Measurements from ENCODE around the gene TMEM135.

The TMEM135 gene

GRCh38 chr11:87254562-87254961 is 216.8 kb downstream of the TMEM135 start:
- Histone ChIP-seq H3K27me3 (ENCODE audit: insufficient read depth, low read length) (no peaks in the 10 kb centered on the region), H3K4me3 (ENCODE audit: low read depth, low read length, poor library complexity, severe bottlenecking) (no peak overlapping the region), H3K4me2 (ENCODE audit: low read length) (no peak overlapping the region), H3K9me2 (ENCODE audit: low read depth, low read length) (no peaks in the 10 kb centered on the region; the same call in 1 of the 2 replicates), H3K9ac (ENCODE audit: low read length) (no peak overlapping the region), H3K36me3 (ENCODE audit: insufficient read depth, low read length) (no peaks in the 10 kb centered on the region), H3K4me1 (ENCODE audit: insufficient read depth, low read length, severe bottlenecking) (no peaks in the 10 kb centered on the region), H2AFZ (ENCODE audit: low read length) (no peak overlapping the region), H3K27ac (ENCODE audit: low read depth, low read length, poor library complexity, severe bottlenecking) (no peak overlapping the region), H3K79me2 (ENCODE audit: insufficient read depth, low read length) (no peaks in the 10 kb centered on the region), H3K9me3 (ENCODE audit: low read length) (no peaks in the 10 kb centered on the region), H3F3A (ENCODE audit: insufficient read depth, low read length) (no peaks in the 10 kb centered on the region), H4K20me1 (ENCODE audit: insufficient read depth, low read length) (no peaks in the 10 kb centered on the region)
- TF ChIP-seq EZH2 (IDR thresholded peaks at IDR 0.05; ENCODE audit: borderline replicate concordance, low read length) (no peak), CTCF (IDR thresholded peaks at IDR 0.05; ENCODE audit: low read length) (no peak)

- Histone ChIP-seq H2AFZ (ENCODE audit: low read length) (no peak overlapping the region), H3K27ac (ENCODE audit: low read depth, low read length, poor library complexity, severe bottlenecking) (no peak overlapping the region), H3K4me1 (ENCODE audit: insufficient read depth, low read length, severe bottlenecking) (no peaks in the 10 kb centered on the region), H4K20me1 (ENCODE audit: insufficient read depth, low read length) (no peaks in the 10 kb centered on the region), H3F3A (ENCODE audit: insufficient read depth, low read length) (no peaks in the 10 kb centered on the region), H3K36me3 (ENCODE audit: insufficient read depth, low read length) (no peaks in the 10 kb centered on the region), H3K9ac (ENCODE audit: low read length) (no peak overlapping the region), H3K9me3 (ENCODE audit: low read length) (no peaks in the 10 kb centered on the region), H3K4me3 (ENCODE audit: low read depth, low read length, poor library complexity, severe bottlenecking) (no peak overlapping the region), H3K4me2 (ENCODE audit: low read length) (no peak overlapping the region), H3K79me2 (ENCODE audit: insufficient read depth, low read length) (no peaks in the 10 kb centered on the region), H3K27me3 (ENCODE audit: insufficient read depth, low read length) (no peaks in the 10 kb centered on the region), H3K9me2 (ENCODE audit: low read depth, low read length) (no peaks in the 10 kb centered on the region; the same call in 1 of the 2 replicates)
- TF ChIP-seq EZH2 (IDR thresholded peaks at IDR 0.05; ENCODE audit: borderline replicate concordance, low read length) (no peak), CTCF (IDR thresholded peaks at IDR 0.05; ENCODE audit: low read length) (no peak)
These were observed 217.9 kb downstream of the TMEM135 start for GRCh38 chr11:87255589-87255988.

GRCh38 chr11:87256694-87257340 is 219.1 kb downstream of the TMEM135 start:
- TF ChIP-seq EZH2 (IDR thresholded peaks at IDR 0.05; ENCODE audit: borderline replicate concordance, low read length) (no peak), CTCF (IDR thresholded peaks at IDR 0.05; ENCODE audit: low read length) (no peak)
- H3K9me2 ChIP-seq (ENCODE audit: low read depth, low read length) = no peaks in the 10 kb centered on the region; the same call in 1 of the 2 replicates
- no peak overlapping the region for H3K9ac ChIP-seq (ENCODE audit: low read length)
- no peaks in the 10 kb centered on the region for H3K27me3 ChIP-seq (ENCODE audit: insufficient read depth, low read length)
- H3K27ac ChIP-seq (ENCODE audit: low read depth, low read length, poor library complexity, severe bottlenecking) = no peak overlapping the region
- no peaks in the 10 kb centered on the region for H3F3A ChIP-seq (ENCODE audit: insufficient read depth, low read length)
- H3K79me2 ChIP-seq (ENCODE audit: insufficient read depth, low read length) = no peaks in the 10 kb centered on the region
- no peaks in the 10 kb centered on the region for H4K20me1 ChIP-seq (ENCODE audit: insufficient read depth, low read length)
- no peak overlapping the region for H3K4me3 ChIP-seq (ENCODE audit: low read depth, low read length, poor library complexity, severe bottlenecking)
- H3K36me3 ChIP-seq (ENCODE audit: insufficient read depth, low read length) = no peaks in the 10 kb centered on the region
- no peak overlapping the region for H3K4me2 ChIP-seq (ENCODE audit: low read length)
- no peaks in the 10 kb centered on the region for H3K9me3 ChIP-seq (ENCODE audit: low read length)
- no peak overlapping the region for H2AFZ ChIP-seq (ENCODE audit: low read length)
- no peaks in the 10 kb centered on the region for H3K4me1 ChIP-seq (ENCODE audit: insufficient read depth, low read length, severe bottlenecking)
